GM23248 (cell line): Measurements from ENCODE around the gene UNC13B. TPM values are rescaled to one million over a fixed set of nuclear protein-coding genes. Genes with fewer than 3 reads are reported as not detected.

Source experiments
- DNase-seq: peaks from one replicate; pipeline ENCODE4 v3.0.0-alpha.2; 2015
- H2AFZ ChIP-seq: fragments of 200-600 bp; sonication (generic); 2 replicates; pipeline ENCODE4 v1.6.1; 2016; ENCODE audit warnings: antibody characterized with exemption
- H3F3A ChIP-seq: fragments of 200-600 bp; sonication (generic); 2 replicates; pipeline ENCODE4 v1.6.1; 2016; ENCODE audit warnings: mild to moderate bottlenecking, antibody characterized with exemption, mixed run types; ENCODE audit not compliant: insufficient read depth
- H3K27ac ChIP-seq: fragments of 200-600 bp; sonication (generic); 2 replicates; pipeline ENCODE4 v1.5.1; 2016; ENCODE audit warnings: mild to moderate bottlenecking
- H3K27me3 ChIP-seq: fragments of 200-600 bp; sonication (generic); replicated peaks from 2 replicates; pipeline ENCODE4 v1.6.1; 2016; ENCODE audit warnings: mild to moderate bottlenecking; ENCODE audit not compliant: insufficient read depth
- H3K36me3 ChIP-seq: fragments of 200-600 bp; sonication (generic); 2 replicates; pipeline ENCODE4 v1.6.1; 2016; ENCODE audit warnings: low read depth, mild to moderate bottlenecking
- H3K4me1 ChIP-seq: fragments of 200-600 bp; sonication (generic); 2 replicates; pipeline ENCODE4 v1.6.1; 2016; ENCODE audit warnings: mild to moderate bottlenecking; ENCODE audit not compliant: insufficient read depth
- H3K4me2 ChIP-seq: fragments of 200-600 bp; sonication (generic); one replicate; pipeline ENCODE4 v1.6.1; 2016; ENCODE audit warnings: mild to moderate bottlenecking; ENCODE audit not compliant: unreplicated experiment
- H3K4me3 ChIP-seq: fragments of 200-600 bp; sonication (generic); 2 replicates; pipeline ENCODE4 v1.5.1; 2016; ENCODE audit warnings: mild to moderate bottlenecking
- H3K79me2 ChIP-seq: fragments of 200-600 bp; sonication (generic); 2 replicates; pipeline ENCODE4 v1.6.1; 2016; ENCODE audit warnings: mild to moderate bottlenecking; ENCODE audit not compliant: insufficient read depth
- H3K9ac ChIP-seq: fragments of 200-600 bp; sonication (generic); 2 replicates; pipeline ENCODE4 v1.6.1; 2016; ENCODE audit warnings: mild to moderate bottlenecking
- H3K9me2 ChIP-seq: fragments of 200-600 bp; sonication (generic); 2 replicates; pipeline ENCODE4 v1.6.1; 2016; ENCODE audit warnings: mixed run types, mild to moderate bottlenecking, moderate library complexity; ENCODE audit not compliant: insufficient read depth
- H3K9me3 ChIP-seq: fragments of 200-600 bp; sonication (generic); one replicate; pipeline ENCODE4 v1.6.1; 2017; ENCODE audit warnings: low read depth
- H4K20me1 ChIP-seq: fragments of 200-600 bp; sonication (generic); 2 replicates; pipeline ENCODE4 v1.6.0; 2016; ENCODE audit not compliant: insufficient read depth
- EZH2 ChIP-seq: fragments of 200-600 bp; sonication (generic); IDR thresholded peaks from 2 replicates; pipeline ENCODE4 v1.6.1; 2018; ENCODE audit warnings: antibody characterized with exemption, mild to moderate bottlenecking; ENCODE audit not compliant: insufficient read depth, poor library complexity, severe bottlenecking
- EZH2phosphoT487 ChIP-seq: fragments of 200-600 bp; sonication (generic); IDR thresholded peaks from 2 replicates; pipeline ENCODE4 v1.6.1; 2018; ENCODE audit warnings: antibody characterized with exemption, moderate library complexity, mild to moderate bottlenecking, low read depth; ENCODE audit not compliant: insufficient read depth
- WGBS, 2 experiments: methylation state at CpG; one replicate each; pipeline ENCODE4 v1.1.6; 2015 to 2017; ENCODE audit warnings: low lambda C conversion rate in 2 of 2, low coverage in 1 of 2; ENCODE audit errors: missing lambda C conversion rate in 2 of 2; 5-methylcytosine and 5-hydroxymethylcytosine counted together
- in situ Hi-C: fragments of 300-500 bp; cut with MboI; formaldehyde crosslinking; loops from 2 replicates; pipeline ENCODE4 v1.15.0; 2020
- polyA plus RNA-seq: library from polyadenylated mRNA; unstranded; fragments of >200 nt; fragmentation: Nextera tagmentation; extraction: Ambion mirVana; gene quantifications from 2 replicates; pipeline ENCODE4 v1.2.1, GENCODE V29; 2016
- total RNA-seq: library from RNA; depleted of rRNA; stranded (reverse); fragments of >200 nt; shearing (Covaris generic); gene quantifications from 2 replicates; pipeline ENCODE4 v1.2.3, GENCODE V29; 2014

UNC13B gene
- total and polyA plus RNA-seq, 2 experiments from 2014 or later = 5.5 to 15.3 TPM

DNA sequence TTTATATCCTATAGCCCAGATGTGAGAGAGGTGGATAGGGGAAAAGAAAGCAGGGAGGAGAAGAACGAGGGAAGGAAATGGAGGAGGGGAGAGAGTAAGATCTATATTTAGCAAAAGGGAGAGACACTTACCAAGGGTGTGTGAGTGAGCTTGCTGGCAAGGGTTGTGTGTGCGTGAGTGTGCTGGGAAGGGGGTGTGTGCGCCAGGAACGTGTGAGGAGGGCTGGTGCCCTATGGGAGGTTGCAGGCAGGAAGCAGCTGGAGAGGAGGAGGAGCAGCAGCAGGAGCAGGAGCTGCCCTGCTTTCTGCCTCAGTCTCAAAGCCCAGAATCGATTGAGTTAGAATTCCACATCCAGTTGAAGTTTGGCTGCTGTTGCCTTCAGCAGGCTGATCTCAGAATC, 179.8 kb downstream of the UNC13B start:
- peak overlapping the region; percentile 72 for H2AFZ ChIP-seq
- TF ChIP-seq EZH2phosphoT487 (no peak), EZH2 (no peak)
- H3K27me3 ChIP-seq = no peaks in the 10 kb centered on the region
- no peaks in the 10 kb centered on the region for H3K79me2 ChIP-seq
- H3K9me2 ChIP-seq = no peaks in the 10 kb centered on the region
- H3K4me1 ChIP-seq = peaks cover 26% of the 10 kb centered on the region
- 0% methylated on average over 5 of the region's 5 CpGs for WGBS, 2 experiments
- H3K36me3 ChIP-seq = no peaks in the 10 kb centered on the region
- H3F3A ChIP-seq = peaks cover 25% of the 10 kb centered on the region
- H3K9ac ChIP-seq = peak overlapping the region; percentile 58
- H4K20me1 ChIP-seq = no peaks in the 10 kb centered on the region
- in situ Hi-C loops = no loop called here
- peak overlapping the region; percentile 87 for H3K4me2 ChIP-seq
- no peaks in the 10 kb centered on the region for H3K9me3 ChIP-seq
- H3K27ac ChIP-seq = peak overlapping the region; percentile 56
- DNase-seq = peak; percentile 89
- H3K4me3 ChIP-seq = peak overlapping the region; percentile 49

DNA sequence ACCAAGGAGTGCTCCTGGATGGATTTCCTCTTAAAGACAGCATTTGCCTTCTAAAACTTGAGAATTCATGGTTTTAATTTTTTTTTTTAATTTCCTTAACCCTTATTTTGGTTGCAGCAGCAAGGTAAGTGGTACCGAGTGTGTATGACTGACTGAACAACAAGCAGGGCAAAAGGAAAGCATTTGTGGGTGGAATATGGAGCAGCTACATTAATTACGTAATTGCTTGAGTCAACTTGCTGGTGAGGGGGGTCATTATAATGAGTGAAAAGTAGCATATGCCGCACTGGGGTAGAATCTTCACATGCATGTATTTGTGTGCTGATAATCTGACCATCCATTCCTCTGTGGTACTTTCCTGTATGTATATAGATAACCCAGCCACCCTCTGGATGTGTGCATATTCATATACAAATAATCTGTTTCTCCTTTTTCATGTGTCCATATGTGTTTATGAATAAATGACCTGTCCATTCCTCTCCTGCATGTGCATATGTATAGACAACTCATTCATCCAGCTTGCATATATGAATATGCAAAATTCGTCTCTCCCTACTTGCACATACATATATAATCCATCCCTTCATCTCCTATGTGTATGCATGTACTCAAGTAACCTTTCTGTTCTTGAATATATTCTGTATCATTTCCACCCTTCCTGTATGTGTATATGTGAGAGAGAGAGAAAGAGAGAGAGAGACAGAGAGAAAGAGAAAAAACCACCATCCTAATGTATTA, 180.6 kb downstream of the UNC13B start:
- no peaks in the 10 kb centered on the region for H3K9me2 ChIP-seq
- H3K4me1 ChIP-seq = peaks cover 26% of the 10 kb centered on the region
- H3K9me3 ChIP-seq = no peaks in the 10 kb centered on the region
- peak overlapping the region; percentile 49 for H3K4me3 ChIP-seq
- WGBS, 2 experiments = 19 to 20% methylated on average over 4 of the region's 4 CpGs
- H3K79me2 ChIP-seq = no peaks in the 10 kb centered on the region
- no peaks in the 10 kb centered on the region for H4K20me1 ChIP-seq
- H3K27ac ChIP-seq = peak overlapping the region; percentile 48
- in situ Hi-C loops = no loop called here
- no peaks in the 10 kb centered on the region for H3K36me3 ChIP-seq
- peak overlapping the region; percentile 72 for H2AFZ ChIP-seq
- DNase-seq = peak; percentile 70
- peaks cover 25% of the 10 kb centered on the region for H3F3A ChIP-seq
- peak overlapping the region; percentile 50 for H3K9ac ChIP-seq
- no peaks in the 10 kb centered on the region for H3K27me3 ChIP-seq
- no peak for TF ChIP-seq EZH2
- no peak for TF ChIP-seq EZH2phosphoT487
- peak overlapping the region; percentile 87 for H3K4me2 ChIP-seq

DNA sequence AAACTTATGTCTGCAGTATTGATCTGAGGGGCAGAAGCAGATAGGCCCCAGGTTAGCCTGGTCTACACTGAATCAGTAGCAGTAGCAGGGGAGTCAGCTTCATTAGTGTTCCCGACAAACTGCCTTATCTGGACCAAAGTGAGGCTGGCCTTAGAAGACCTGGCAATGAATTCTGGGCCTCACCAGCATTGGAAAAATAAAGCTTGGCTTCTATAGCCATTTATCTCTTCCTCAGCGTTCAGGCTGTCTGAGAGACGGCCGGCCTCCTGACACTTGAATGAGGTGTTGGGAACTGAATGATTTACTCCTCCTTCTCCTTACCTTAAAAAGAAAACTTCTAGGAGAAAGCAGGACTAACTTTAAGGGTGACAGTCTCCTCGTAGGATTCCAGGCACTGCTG, 186.3 kb downstream of the UNC13B start:
- Histone ChIP-seq H3K9me3 (no peaks in the 10 kb centered on the region), H3K36me3 (no peaks in the 10 kb centered on the region), H4K20me1 (no peaks in the 10 kb centered on the region), H3K9ac (no peak overlapping the region), H2AFZ (no peak overlapping the region), H3K9me2 (no peaks in the 10 kb centered on the region), H3K4me2 (no peak overlapping the region), H3K27me3 (no peaks in the 10 kb centered on the region), H3K27ac (no peak overlapping the region), H3F3A (peaks cover 19% of the 10 kb centered on the region), H3K79me2 (no peaks in the 10 kb centered on the region), H3K4me3 (no peak overlapping the region), H3K4me1 (peaks cover 24% of the 10 kb centered on the region)
- no peak for DNase-seq
- TF ChIP-seq EZH2 (no peak), EZH2phosphoT487 (no peak)
- 96 to 98% methylated on average over 5 of the region's 5 CpGs for WGBS, 2 experiments
- in situ Hi-C loops = no loop called here

DNA sequence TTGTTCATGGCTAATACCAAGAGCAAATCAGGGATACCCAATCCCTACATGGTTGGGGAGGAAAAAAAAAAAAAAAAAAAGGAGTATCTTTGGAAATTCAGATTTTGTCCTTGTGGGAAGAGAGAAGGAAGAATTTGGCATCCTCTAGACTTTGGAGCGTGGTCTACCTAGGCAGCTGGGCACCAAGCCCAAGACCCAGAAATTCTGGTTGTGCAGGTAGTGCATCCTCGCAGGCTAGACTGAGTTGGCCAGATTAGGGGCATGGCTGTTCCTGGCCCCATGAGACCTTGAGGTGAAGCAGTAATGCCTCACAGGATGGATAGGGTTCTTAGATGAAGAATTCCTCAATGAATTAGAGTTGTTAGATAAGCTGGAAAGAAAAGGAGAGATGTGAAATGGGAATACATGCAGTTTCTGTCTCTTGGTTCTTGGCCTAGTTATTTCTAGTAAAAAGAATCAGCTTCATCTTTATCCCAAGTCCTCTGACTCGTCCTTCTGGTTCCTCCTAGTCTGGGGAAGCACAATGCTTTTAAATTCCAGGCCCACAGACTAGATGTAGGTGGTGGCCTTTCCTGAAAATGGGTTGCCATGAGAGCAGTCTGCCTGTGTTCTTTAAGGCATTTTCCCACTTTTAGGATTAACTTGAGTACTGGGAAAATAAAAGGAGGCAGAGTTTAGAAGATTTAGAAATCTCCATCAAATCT, 187.6 kb downstream of the UNC13B start:
- H3K4me2 ChIP-seq = no peak overlapping the region
- H3K9ac ChIP-seq = no peak overlapping the region
- 77 to 84% methylated on average over 3 of the region's 3 CpGs for WGBS, 2 experiments
- peaks cover 25% of the 10 kb centered on the region for H3F3A ChIP-seq
- in situ Hi-C loops = no loop called here
- H3K79me2 ChIP-seq = no peaks in the 10 kb centered on the region
- no peaks in the 10 kb centered on the region for H4K20me1 ChIP-seq
- no peak overlapping the region; the same call in 1 of the 2 replicates for H2AFZ ChIP-seq
- H3K9me3 ChIP-seq = no peaks in the 10 kb centered on the region
- H3K4me3 ChIP-seq = no peak overlapping the region
- peaks cover 34% of the 10 kb centered on the region for H3K4me1 ChIP-seq
- TF ChIP-seq EZH2 (no peak), EZH2phosphoT487 (no peak)
- H3K36me3 ChIP-seq = no peaks in the 10 kb centered on the region
- H3K27ac ChIP-seq = peak overlapping the region; percentile 66
- no peaks in the 10 kb centered on the region for H3K9me2 ChIP-seq
- H3K27me3 ChIP-seq = no peaks in the 10 kb centered on the region
- DNase-seq = peak; percentile 67
